Measurements from ENCODE around the gene IGF2BP1.
"Not testable (repeated sequence)": the region's sequence is repeated elsewhere in the genome, so short reads cannot be mapped to it uniquely, and the experiment has no call there.

Gene IGF2BP1

DNA sequence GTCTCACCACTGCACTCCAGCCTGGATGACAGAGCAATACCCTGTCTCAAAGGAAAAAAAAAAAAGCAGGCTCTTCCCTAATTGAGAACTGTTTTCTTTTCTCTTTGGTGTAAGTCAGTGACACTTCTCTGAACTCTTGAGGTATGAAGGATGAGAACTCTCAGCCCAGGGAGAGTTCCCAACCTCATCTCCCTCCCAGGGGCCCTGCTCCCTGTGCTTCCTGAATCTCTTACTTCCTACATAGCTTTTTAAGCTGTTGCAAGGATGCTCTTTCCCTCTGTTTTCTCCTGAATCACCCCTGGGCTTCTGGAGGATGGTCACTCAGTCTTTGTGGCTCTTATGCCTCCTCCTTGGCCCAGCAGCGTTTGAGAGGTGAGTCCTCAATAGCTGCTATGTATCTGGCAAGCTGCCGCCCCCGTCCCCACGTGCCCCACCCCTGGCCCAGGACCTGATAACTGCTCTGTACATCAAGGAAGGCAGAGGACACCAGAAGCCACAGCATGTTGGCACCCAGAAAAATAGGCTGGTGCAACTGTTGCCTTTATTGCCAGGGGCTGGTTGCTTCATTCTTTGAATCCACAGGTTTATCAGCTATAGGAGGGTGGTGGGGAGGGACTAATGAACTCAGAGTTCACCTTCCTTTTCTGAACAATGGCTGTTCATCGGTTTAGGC is 24.0 kb downstream of the IGF2BP1 start:
- DNase-seq: no peak

DNA sequence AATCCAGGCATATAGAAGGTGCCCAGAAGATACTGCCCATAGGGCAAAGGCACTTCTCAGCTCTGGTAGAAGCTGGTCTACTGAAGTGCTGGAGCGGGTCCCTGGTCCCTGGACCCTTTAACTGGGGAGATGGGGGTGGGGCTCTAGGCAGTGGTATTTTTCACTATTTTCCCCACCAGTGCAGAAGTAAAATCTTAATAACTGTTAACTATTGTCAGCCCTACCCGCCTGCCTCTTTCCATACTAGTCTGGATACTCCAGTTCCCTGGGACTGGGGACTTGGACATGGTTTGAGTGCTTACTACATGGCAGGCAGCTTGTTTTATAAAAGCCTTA is 24.6 kb downstream of the IGF2BP1 start:
- no peak for DNase-seq

DNA sequence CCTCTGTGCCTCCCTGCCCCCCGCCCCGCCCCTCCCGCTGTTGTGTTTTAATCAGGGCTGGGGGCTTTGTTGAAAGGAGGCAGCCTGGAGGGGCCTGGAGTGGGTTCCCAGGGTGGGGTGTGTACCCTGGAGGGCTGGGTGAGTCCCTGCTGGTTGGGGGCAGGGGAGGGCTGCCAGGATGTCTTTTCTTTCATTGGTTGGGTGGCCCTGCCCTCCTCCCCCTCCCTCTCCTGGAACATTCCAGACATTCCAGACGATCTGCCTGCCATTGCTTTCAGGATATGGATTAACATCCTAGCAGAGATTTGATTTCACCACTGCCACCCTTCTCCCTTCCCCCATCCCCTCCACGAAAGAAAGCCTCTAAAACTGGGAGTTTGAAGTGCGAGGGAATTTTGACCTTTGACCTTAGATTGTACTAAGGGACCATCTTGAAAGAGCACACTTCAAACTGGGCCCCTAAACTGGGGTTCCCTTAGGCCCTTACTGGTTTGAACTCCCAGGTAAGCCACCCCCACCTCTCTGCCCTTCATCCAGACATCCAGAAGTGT is 25.3 kb downstream of the IGF2BP1 start:
- no peak for DNase-seq

DNA sequence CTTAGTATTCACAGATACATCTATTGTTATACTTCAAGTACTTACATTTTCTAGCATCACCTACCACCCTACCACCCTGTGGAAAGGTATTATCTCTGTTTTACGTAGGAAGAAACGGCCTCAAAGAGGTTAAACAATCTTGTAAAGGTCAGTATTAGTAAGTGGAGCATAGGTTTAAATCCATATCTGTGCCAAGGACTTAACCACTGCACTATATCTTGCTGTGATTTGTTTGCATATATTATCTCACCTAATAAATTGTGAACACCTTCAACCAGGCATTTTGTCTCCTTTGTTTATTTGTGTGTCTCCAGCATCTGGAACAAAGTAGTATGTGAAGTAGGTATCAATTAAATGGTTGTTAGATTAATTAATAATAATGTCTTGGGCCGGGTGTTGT is 27.3 kb downstream of the IGF2BP1 start:
- DNase-seq: no peak

DNA sequence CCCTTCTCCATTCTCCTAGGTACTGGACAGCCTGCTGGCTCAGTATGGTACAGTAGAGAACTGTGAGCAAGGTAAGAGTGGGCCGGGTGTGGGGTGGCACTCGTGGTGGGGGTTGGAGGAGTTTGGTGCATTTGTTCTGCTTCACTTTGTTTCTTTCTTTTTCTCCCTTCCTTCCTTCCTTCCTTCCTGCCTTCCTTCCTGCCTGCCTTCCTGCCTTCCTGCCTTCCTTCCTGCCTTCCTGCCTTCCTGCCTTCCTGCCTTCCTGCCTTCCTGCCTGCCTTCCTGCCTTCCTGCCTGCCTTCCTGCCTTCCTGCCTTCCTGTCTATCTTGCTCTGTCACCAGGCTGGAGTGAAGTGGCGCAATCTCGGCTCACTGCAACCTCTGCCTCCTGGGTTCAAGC is 29.3 kb downstream of the IGF2BP1 start:
- DNase-seq: not testable (repeated sequence)

DNA sequence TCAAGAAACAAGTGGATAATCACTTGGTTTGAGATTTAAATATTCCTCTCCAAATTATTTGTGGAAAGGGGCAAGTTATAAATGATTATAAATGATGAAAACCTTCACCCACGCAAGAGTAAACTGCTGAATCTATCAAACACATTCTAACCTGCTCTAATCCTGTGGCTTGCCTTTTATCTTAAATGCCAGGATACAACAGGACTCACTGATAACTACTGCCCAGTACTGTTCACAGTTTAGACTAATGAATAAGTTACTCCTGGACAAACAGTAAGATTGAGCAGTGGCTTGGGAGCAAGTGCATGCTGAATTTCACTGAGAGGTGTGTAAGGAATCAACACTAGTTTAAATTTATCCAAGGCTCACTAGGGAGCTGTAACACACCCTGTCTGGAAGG is 31.1 kb downstream of the IGF2BP1 start:
- no peak for DNase-seq

DNA sequence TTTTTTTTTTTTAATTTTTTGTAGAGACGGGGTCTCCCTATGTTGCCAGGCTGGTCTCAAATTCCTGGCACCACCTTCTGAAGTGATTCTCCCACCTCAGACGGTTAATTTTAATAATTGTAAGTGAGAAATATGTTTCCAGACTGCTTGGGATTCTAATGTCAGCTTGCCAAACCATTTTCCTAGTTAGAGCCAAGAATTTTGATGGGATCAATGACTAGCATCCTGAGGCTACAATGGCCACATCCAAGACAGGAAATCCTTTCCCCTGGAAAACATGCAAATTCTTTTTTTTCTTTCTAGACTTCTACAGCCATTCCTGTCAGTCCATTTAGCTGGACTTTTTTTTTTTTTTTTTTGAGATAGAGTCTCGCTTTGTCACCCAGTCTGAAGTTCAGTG is 32.6 kb downstream of the IGF2BP1 start:
- DNase-seq: no peak

DNA sequence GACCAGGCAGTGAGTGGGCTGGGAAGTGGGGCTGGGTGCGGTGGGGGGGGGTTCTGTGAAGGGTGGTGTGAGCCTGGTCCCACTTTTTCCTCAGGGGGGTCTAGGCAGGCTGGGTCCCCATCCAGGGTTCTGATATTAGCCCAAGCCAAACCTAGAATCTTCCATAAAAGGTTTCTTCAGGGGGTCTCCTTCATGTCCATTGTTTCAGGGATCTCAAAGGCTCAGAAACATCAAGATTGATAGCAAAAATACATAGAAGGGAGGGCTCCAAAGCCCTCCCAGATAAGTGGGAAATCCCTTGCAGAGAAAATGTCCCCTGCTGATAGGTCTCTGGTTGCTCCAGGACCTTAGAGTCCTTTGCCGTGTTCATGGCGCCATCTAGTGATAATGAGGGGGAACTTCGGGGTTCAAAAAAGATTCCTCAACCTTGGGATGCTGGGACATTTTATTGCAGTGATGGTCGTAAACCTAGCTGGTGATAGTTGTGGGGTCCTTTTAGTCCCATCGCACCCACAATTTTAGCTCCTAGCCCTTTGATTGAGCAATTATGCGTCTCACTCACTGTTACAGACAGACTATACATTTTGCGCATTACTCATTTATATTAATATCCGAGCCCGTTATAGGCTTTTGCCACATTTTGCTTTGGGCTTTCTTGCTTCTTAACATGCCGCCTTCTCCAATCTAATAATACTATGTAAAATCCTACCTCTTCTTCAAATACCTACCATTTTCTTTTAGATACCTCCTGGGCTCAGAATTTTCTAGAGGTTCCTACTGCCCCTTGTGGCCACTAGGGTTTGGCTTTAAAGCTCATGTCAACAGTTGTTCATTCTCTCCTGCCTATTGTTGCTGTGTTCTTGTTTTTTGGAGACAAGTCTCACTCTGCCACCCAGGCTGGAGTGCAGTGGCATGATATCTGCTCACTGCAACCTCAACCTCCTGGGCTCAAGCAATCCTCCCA is 35.1 kb downstream of the IGF2BP1 start:
- DNase-seq: peak; percentile 24

DNA sequence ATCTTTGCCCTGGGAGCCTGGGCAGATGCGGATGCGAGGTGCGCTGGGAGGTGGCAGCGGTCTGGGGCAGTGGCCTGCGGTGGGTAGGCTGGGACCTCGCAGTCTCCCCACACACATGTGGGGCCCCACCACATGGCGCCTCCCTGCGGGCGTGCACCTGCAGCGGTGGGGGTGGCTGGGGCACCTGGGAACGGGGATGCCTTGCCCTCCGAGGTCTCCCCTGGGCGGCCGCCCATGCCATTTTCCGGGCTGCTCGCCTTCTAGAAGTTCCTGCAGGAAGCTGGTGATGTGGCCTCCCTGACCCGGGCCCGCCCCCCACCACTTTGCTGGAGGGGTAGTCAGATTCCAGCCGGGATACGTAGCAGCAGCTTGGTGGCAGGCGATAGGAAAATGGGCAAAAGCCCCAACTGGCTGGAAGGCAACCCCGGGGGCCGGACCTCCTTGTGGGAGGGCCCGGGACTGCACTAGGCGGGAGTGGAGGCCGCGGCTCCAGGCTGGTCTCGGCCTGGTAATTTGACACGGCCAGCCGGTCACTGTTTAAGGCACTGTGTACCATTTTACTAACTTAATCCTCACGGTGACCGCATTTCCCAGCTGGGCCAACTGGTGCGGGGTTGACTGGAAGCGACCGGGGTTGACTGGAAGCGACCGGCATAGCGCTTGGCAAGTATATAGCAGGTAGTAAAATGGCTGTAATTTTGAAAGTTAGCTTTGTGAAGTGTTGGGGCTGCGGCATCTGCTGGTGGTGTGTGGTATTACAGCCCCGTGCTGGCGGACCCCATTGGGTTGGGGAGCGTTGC is 38.5 kb downstream of the IGF2BP1 start:
- DNase-seq: peak; percentile 23

DNA sequence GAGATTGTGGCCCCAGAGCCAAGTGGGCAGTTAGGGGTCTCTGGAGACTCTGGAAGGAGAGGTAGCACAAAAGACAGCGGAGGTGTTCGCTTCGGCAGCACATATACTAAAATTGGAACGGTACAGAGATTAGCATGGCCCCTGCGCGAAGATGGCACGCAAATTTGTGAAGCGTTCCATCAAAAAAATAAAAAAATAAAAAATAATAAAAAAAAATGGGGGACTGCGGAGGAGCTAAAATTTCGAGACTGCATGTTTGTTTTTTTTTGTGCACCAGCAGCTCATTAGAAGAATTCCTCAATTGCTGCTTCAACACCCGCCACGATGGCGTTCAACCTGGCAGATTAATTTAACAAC is 39.1 kb downstream of the IGF2BP1 start:
- no peak for DNase-seq

DNA sequence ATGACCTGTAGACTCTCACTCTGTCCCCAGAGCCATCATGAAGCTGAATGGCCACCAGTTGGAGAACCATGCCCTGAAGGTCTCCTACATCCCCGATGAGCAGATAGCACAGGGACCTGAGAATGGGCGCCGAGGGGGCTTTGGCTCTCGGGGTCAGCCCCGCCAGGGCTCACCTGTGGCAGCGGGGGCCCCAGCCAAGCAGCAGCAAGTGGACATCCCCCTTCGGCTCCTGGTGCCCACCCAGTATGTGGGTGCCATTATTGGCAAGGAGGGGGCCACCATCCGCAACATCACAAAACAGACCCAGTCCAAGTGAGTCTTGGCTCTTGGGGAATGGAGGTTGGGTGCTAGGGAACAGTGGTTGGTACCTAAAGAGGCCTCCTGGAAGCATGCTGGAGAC is 41.0 kb downstream of the IGF2BP1 start:
- DNase-seq: no peak

DNA sequence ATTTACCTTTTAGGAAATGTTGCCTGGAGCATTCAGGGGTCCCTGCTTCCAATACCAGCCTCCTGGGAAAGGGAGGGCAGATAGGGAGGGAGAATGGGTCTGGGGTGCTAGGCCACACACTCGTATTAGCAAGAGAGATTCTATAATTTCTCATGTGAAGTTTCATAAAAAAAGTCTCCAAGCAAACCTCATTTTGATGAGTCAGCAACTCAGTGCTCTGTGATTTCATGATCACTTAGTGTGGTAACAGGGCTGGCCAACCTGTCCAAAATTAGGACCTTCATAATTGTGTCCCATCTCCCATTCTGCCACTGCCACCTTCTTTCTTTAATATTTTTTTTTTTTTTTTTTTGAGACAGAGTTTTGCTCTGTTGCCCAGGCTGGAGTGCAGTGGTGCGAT is 41.4 kb downstream of the IGF2BP1 start:
- DNase-seq: no peak

DNA sequence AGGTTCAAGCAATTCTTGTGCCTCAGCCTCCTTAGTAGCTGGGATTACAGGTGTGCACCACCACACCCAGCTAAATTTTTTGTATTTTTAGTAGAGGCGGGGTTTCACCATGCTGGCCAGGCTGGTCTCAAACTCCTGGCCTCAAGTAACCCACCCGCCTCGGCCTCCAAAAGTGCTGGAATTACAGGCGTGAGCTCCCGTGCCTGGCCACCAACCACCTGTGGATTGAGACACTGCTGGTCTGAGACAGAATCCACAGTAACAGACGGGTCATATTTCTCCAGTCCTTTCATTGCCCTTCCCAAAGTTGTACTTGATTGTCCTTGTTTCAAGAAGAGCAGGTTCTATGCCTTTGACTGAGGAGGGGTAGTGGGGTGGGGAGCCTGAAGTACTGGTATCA is 42.3 kb downstream of the IGF2BP1 start:
- DNase-seq: not testable (repeated sequence)

DNA sequence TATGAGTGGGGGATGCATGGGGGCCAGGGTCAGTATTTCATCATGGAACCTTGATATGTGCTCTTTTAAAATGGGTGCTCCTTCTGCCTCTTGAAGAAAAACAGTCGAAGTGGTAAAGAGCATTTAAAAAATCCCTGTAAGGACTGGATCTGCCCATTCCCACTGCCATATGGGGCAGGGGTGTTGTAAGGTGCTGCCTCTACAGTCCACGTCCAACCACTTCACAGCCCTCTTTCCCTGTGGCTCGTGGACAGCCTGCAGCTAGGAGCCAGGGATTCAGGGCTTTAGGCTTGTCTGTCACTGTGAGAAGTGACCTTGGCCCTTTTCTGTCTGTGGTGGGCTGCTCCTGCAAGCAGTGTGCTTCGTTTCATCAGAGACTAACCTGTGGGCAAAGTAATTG is 44.3 kb downstream of the IGF2BP1 start:
- no peak for DNase-seq

DNA sequence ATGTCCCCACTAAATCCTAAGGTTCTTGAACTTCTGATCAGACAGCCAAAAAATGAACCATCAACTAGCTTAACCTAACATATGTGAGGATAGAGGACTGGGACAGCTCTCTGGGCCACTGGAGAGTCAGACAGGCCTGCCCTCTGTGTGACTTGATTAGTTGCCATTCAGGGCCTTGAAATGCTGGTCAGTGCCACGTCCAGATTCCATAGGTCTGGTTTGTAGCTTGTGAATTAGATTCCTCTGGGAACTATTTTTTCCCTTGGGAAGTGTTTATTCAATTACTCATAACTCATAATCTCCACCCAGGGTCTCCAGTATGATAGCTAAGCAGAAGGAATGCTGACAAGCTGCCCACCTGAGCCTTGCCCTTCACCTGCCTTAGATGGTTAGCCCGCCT is 48.2 kb downstream of the IGF2BP1 start:
- no peak for DNase-seq

DNA sequence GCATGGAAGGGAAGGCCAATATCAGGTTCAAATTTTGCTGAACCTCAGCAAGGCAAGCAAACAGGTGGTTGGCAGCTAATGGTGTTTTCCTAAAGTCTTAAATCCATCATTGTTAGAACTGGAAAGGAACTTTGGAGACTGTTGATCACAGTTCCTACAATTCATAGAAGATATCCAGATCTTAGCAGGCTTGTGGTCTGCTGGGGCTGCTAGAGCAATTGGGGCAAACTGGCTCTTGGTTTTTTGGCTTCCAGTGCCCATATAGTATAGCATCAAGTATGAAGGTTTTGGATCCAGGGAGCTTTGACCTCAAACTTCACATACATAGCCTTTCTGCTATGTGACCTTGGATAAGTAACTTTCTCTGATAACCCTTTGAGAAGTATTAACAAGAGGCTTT is 49.7 kb downstream of the IGF2BP1 start:
- DNase-seq: no peak

DNA sequence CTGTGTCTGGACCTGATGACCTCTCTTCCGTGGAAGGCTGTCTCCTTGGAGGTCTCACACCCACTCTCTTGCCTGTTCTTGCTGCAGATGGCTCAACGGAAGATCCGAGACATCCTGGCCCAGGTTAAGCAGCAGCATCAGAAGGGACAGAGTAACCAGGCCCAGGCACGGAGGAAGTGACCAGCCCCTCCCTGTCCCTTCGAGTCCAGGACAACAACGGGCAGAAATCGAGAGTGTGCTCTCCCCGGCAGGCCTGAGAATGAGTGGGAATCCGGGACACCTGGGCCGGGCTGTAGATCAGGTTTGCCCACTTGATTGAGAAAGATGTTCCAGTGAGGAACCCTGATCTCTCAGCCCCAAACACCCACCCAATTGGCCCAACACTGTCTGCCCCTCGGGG is 52.1 kb downstream of the IGF2BP1 start:
- DNase-seq: no peak

DNA sequence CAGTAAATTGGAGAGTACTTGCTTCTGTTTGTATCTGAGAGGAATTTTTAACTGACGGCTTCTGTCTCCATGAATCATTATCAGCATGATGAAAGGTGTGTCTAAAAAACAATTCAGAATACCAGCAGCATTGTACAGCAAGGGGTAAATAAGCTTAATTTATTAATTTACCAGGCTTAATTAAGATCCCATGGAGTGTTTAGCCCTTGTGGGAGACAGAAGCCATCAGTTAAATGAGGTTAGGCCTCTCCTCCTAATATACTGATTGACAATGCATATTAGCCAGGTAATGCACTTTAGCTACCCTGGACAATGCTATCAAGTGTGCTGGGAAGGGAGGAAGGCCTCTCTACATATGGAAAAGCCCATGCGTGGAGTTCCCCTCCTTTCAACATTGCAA is 53.4 kb downstream of the IGF2BP1 start:
- no peak for DNase-seq

DNA sequence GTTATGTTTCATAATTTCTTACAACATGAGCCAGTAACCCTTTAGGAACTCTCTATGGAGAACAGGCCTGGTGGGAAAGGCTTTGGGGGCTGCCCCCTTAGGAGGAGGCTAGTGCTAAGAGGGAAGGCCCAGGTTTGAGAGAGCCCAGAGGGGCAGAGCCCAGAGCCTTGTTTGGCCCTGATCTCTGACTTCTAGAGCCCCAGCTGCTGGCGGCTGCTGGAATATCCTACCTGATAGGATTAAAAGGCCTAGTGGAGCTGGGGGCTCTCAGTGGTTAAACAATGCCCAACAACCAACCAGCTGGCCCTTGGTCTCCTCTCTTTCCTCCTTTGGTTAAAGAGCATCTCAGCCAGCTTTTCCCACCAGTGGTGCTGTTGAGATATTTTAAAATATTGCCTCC is 54.1 kb downstream of the IGF2BP1 start:
- DNase-seq: no peak

DNA sequence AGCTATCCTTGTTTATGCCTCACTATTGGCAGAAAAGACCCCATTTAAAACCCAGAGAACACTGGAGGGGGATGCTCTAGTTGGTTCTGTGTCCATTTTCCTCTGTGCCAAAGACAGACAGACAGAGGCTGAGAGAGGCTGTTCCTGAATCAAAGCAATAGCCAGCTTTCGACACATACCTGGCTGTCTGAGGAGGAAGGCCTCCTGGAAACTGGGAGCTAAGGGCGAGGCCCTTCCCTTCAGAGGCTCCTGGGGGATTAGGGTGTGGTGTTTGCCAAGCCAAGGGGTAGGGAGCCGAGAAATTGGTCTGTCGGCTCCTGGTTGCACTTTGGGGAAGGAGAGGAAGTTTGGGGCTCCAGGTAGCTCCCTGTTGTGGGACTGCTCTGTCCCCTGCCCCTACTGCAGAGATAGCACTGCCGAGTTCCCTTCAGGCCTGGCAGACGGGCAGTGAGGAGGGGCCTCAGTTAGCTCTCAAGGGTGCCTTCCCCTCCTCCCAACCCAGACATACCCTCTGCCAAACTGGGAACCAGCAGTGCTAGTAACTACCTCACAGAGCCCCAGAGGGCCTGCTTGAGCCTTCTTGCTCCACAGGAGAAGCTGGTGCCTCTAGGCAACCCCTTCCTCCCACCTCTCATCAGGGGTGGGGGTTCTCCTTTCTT is 56.1 kb downstream of the IGF2BP1 start:
- no peak for DNase-seq

DNA sequence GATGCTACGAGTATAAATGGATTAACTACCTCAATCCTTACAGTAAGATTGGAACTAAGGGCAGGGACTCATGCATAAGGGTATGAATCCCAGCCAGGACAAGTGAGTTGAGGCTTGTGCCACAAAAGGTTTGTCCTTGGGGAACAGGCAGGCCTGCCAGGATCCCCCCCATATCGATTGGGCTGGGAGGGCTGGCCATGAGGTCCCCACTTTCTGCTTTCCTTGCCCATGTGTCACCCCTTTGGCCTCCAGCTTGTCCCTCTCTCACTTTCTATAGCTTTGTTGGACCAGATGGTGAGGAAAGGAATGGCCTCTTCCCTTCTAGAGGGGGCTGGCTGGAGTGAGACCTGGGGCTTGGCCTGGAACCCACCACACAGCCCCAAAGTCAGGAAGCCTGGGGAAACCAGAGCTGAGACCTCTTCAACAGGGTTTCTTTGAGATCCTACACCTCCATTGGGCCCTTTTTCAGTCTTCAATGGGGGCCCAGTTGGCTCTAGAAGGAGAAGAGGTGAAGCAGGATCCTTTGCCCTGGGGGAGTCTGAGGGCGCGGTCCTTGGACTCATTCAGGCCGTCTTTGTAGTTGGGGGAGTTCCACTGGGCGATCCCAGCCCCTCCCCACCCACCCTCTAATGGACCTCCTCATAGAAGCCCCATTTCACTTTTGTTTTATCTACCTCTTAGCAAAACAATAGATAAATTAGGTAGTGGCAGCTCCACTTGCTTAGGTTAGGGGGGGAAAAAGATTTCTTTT is 57.3 kb downstream of the IGF2BP1 start:
- no peak for DNase-seq

Data from stimulated activated CD4-positive, alpha-beta T cell treated with anti-CD3 and anti-CD28 coated beads, Interleukin-12 subunit alpha, Interleukin-12 subunit beta, amount 100 ng/mL, for 4 hours (primary cell).